Measurements from ENCODE around the gene RASA2. TPM values are rescaled to one million over a fixed set of nuclear protein-coding genes. Genes with fewer than 3 reads are reported as not detected.

Gene RASA2
- total RNA-seq, 1 donor from 2014 or later: 15.1 TPM

GRCh38 chr3:141652349-141652748 lies 165.5 kb downstream of the RASA2 start:
- TF ChIP-seq, protein P1, sequence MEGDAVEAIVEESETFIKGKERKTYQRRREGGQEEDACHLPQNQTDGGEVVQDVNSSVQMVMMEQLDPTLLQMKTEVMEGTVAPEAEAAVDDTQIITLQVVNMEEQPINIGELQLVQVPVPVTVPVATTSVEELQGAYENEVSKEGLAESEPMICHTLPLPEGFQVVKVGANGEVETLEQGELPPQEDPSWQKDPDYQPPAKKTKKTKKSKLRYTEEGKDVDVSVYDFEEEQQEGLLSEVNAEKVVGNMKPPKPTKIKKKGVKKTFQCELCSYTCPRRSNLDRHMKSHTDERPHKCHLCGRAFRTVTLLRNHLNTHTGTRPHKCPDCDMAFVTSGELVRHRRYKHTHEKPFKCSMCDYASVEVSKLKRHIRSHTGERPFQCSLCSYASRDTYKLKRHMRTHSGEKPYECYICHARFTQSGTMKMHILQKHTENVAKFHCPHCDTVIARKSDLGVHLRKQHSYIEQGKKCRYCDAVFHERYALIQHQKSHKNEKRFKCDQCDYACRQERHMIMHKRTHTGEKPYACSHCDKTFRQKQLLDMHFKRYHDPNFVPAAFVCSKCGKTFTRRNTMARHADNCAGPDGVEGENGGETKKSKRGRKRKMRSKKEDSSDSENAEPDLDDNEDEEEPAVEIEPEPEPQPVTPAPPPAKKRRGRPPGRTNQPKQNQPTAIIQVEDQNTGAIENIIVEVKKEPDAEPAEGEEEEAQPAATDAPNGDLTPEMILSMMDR (conservative IDR thresholded peaks at IDR 0.05; ENCODE audit: low read depth, low read length): no peak
- DNase-seq (ENCODE audit: low read depth): no peak

GRCh38 chr3:141653847-141654246 lies 167.0 kb downstream of the RASA2 start:
- TF ChIP-seq, protein P1 (conservative IDR thresholded peaks at IDR 0.05; ENCODE audit: low read depth, low read length): no peak
- no peak for DNase-seq (ENCODE audit: low read depth)
- no peak overlapping the region for H3K4me3 ChIP-seq (ENCODE audit: low read depth, low read length)

More at GRCh38 chr3:141652349-141652748, 165.5 kb downstream of the RASA2 start:
- no peak overlapping the region for H3K4me3 ChIP-seq (ENCODE audit: low read depth, low read length)

DNA sequence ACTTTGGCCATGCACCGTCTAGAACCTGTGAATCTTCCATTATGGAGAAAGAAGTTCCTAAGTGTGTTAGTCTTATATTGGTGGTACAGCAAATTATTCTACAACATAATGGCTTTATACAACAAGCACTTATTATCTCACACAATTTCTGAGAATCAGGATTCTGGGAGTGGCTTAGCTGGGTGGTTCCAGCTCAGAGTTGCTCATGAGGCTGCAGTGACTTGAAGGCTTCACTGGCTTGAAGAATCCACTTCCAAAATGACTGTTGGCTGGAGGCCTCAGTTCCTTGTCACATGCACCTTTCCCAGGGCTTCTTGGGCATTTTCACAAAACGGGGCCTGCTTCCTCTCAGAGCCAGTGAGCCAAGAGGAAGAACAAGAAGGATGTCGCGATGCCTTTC lies 169.0 kb downstream of the RASA2 start:
- TF ChIP-seq, protein P1 (conservative IDR thresholded peaks at IDR 0.05; ENCODE audit: low read depth, low read length): no peak
- DNase-seq (ENCODE audit: low read depth): no peak

GRCh38 chr3:141656771-141657170 lies 169.9 kb downstream of the RASA2 start:
- DNase-seq (ENCODE audit: low read depth): no peak
- TF ChIP-seq, protein P1 (conservative IDR thresholded peaks at IDR 0.05; ENCODE audit: low read depth, low read length): no peak
- no peak overlapping the region for H3K4me3 ChIP-seq (ENCODE audit: low read depth, low read length)

More for the DNA sequence above, 169.0 kb downstream of the RASA2 start:
- no peak overlapping the region for H3K4me3 ChIP-seq (ENCODE audit: low read depth, low read length)

GRCh38 chr3:141657516-141657915 lies 170.7 kb downstream of the RASA2 start:
- DNase-seq (ENCODE audit: low read depth): no peak
- TF ChIP-seq, protein P1 (conservative IDR thresholded peaks at IDR 0.05; ENCODE audit: low read depth, low read length): no peak

DNA sequence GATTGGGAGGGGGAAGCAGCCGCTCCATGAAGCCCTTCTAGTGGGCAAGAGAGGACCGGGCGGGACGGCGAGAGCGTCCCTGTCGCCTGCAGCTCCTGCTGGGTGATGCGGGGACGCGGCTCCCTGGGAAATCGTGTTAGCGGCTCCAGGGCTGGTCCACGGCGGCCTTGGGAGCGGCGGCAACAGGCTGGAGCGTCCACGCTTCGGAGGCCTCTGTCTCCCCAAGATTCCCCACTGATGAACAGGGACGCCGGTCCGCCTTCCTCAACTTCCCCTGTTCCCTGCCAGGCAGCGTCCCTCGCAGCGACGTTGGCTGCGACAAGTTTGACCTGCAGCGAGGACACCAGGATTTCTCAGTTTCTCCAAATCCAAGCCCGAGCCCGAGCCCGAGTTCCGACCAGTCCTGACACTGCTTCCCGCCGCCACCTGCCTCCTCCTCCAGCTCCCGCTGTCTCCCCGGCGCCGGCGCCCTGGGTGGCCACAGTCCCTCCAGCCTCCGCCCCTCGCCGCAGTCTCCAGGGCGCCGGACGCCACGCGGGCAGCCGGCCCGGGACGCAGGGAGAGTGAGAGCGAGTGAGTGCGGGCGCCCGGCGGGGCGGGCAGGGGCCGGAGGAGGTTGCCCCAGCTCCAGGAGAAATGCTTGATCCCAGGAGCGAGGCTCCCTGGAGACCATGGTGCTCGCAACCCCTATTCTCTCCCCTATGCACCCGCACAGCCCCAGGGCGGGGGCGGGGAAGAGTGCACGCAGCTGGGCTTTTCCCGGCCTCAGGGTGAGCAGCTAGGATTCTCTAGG lies 173.2 kb downstream of the RASA2 start:
- H3K4me3 ChIP-seq (ENCODE audit: low read depth, low read length): peak overlapping the region; percentile 68
- DNase-seq (ENCODE audit: low read depth): no peak
- TF ChIP-seq, protein P1 (conservative IDR thresholded peaks at IDR 0.05; ENCODE audit: low read depth, low read length): no peak

More at GRCh38 chr3:141657516-141657915, 170.7 kb downstream of the RASA2 start:
- H3K4me3 ChIP-seq (ENCODE audit: low read depth, low read length): no peak overlapping the region

DNA sequence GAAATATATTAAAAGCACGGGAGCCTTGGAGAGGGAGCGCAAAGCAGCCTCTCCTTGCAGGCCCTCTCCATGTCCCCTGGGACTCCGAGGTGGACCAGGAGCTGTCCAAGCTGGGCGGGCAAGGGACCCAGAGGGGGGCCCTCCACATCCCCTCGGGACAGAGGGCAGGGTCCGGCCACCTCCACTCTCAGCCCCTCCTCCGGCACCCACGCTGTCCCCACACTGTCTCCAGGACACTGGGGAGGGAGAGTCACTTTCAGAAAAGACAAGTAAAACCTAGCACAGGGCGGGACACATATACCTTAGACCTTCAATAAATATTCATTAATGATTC lies 173.8 kb downstream of the RASA2 start:
- peak overlapping the region; percentile 68 for H3K4me3 ChIP-seq (ENCODE audit: low read depth, low read length)
- DNase-seq (ENCODE audit: low read depth): no peak
- TF ChIP-seq, protein P1 (conservative IDR thresholded peaks at IDR 0.05; ENCODE audit: low read depth, low read length): no peak
